Sigmoid colon (tissue), 3 donors: ENCODE results near the gene C1QTNF9.

Source experiments
- CTCF ChIP-seq, 4 experiments: fragments of 450-650 bp in 3 of 4; fragments of 200-600 bp in 1 of 4; IDR thresholded peaks; one replicate each; pipeline ENCODE4 v1.5.1; 2016 to 2019; ENCODE audit warnings: antibody characterized with exemption in 4 of 4, mild to moderate bottlenecking in 3 of 4, moderate library complexity in 2 of 4
- POLR2A ChIP-seq, 2 donors: fragments of 450-650 bp; IDR thresholded peaks; one replicate each; pipeline ENCODE4 v1.6.1; 2016; ENCODE audit warnings: antibody characterized with exemption in 2 of 2, mild to moderate bottlenecking in 2 of 2, moderate library complexity in 2 of 2

GRCh38 chr13:24281188-24282008 lies 28.0 kb upstream of the C1QTNF9 start:
- TF ChIP-seq CTCF (IDR thresholded peaks at IDR 0.05): no peak
- TF ChIP-seq POLR2A (IDR thresholded peaks at IDR 0.05): no peak
